Lower leg skin (tissue), 3 donors: Measurements from ENCODE around the gene PEDS1.

Source experiments
- CTCF ChIP-seq, 3 donors: fragments of 450-650 bp; IDR thresholded peaks; one replicate each; pipeline ENCODE4 v1.5.1; 2016; ENCODE audit warnings: antibody characterized with exemption in 3 of 3, mild to moderate bottlenecking in 3 of 3, moderate library complexity in 2 of 3
- POLR2A ChIP-seq, 2 donors: fragments of 450-650 bp; IDR thresholded peaks; one replicate each; pipeline ENCODE4 v1.6.1; 2016 to 2017; ENCODE audit warnings: antibody characterized with exemption in 2 of 2, mild to moderate bottlenecking in 1 of 2, moderate library complexity in 1 of 2

- TF ChIP-seq POLR2A (IDR thresholded peaks at IDR 0.05) (no peak), CTCF (IDR thresholded peaks at IDR 0.05) (no peak)
Measured at GRCh38 chr20:50126662-50127061, 26.9 kb downstream of the PEDS1 start.
